Mammary epithelial cell (primary cell): Measurements from ENCODE around the gene NAT14.

Experiments
- EZH2 ChIP-seq: IDR thresholded peaks from 2 replicates; pipeline ENCODE4 v1.6.1; 2012; ENCODE audit warnings: low read length, inconsistent platforms, borderline replicate concordance
- TF ChIP-seq, protein P1 (sequence below), 2 donors: IDR thresholded peaks in 1 of 2; conservative IDR thresholded peaks in 1 of 2; 2 replicates each; pipeline ENCODE4 v1.5.1; 2011 to 2012; ENCODE audit warnings: inconsistent platforms in 2 of 2, low read length in 2 of 2, mild to moderate bottlenecking in 2 of 2, control low read depth in 1 of 2, low read depth in 1 of 2; ENCODE audit not compliant: insufficient read depth in 1 of 2; ENCODE audit errors: extremely low read depth in 1 of 2

DNA sequence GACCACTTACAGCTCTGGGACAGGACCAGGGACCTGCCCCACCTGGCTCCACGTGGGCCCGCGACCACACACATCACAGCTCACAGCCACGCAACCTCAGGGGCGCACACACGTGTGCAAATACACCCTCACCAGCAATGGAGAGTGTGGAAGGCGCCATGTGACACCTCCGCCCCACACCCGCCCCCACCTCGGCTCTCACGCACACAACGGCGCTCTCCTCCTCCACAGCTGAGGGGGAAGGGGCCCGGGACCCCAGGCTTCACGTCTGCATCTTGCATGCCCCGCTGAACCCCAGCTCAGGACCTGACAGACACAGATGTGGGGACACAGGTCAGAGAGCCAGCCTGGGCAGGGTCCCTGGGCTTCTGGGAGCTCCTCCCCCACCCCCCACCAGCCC, 35.5 kb upstream of the NAT14 start:
- no peak for TF ChIP-seq EZH2
- TF ChIP-seq, protein P1, sequence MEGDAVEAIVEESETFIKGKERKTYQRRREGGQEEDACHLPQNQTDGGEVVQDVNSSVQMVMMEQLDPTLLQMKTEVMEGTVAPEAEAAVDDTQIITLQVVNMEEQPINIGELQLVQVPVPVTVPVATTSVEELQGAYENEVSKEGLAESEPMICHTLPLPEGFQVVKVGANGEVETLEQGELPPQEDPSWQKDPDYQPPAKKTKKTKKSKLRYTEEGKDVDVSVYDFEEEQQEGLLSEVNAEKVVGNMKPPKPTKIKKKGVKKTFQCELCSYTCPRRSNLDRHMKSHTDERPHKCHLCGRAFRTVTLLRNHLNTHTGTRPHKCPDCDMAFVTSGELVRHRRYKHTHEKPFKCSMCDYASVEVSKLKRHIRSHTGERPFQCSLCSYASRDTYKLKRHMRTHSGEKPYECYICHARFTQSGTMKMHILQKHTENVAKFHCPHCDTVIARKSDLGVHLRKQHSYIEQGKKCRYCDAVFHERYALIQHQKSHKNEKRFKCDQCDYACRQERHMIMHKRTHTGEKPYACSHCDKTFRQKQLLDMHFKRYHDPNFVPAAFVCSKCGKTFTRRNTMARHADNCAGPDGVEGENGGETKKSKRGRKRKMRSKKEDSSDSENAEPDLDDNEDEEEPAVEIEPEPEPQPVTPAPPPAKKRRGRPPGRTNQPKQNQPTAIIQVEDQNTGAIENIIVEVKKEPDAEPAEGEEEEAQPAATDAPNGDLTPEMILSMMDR (conservative IDR thresholded peaks at IDR 0.05 in 1 of 2, IDR thresholded peaks at IDR 0.05 in 1 of 2; ENCODE audit: extremely low read depth in 1 of 2, insufficient read depth in 1 of 2, low read depth in 1 of 2, low read length in 2 of 2), result no peak
